Measurements from ENCODE around the gene OLFM1.

OLFM1 gene

DNA sequence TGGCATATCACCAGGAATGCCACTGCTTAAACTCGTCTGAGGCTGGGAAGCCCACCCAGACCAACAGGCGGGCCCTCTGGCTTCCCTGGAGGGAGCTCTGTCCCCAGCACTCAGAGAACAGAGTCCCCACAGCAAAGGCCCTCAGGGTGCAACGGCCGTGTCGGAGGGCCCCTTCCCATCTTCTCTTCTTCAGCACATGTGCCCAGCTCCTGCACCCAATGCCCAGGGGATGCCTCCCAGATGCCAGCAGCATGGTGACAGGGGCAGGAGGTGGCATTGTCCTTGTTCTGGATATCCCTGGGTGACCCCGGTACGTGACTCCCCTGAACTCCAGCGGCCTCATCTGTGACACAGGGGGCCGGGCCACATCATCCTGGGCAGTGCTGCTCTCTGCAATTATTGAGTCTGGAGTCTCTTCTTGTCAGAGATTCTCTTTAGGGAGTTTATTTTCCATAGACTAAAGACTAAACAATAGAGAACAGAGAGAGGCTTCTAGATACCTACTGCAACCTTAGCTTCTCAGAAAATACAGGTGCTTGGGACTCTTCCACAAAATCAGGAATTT lies 13.6 kb upstream of the OLFM1 start:
- no peaks in the 10 kb centered on the region for H3K4me1 ChIP-seq (ENCODE audit: low read depth, poor library complexity, severe bottlenecking)
- no peaks in the 10 kb centered on the region for H3K79me2 ChIP-seq (ENCODE audit: insufficient read depth, low read depth)
- H3K27ac ChIP-seq = no peak overlapping the region
- H4K20me1 ChIP-seq (ENCODE audit: insufficient read depth) = no peaks in the 10 kb centered on the region
- TF ChIP-seq, protein P1, sequence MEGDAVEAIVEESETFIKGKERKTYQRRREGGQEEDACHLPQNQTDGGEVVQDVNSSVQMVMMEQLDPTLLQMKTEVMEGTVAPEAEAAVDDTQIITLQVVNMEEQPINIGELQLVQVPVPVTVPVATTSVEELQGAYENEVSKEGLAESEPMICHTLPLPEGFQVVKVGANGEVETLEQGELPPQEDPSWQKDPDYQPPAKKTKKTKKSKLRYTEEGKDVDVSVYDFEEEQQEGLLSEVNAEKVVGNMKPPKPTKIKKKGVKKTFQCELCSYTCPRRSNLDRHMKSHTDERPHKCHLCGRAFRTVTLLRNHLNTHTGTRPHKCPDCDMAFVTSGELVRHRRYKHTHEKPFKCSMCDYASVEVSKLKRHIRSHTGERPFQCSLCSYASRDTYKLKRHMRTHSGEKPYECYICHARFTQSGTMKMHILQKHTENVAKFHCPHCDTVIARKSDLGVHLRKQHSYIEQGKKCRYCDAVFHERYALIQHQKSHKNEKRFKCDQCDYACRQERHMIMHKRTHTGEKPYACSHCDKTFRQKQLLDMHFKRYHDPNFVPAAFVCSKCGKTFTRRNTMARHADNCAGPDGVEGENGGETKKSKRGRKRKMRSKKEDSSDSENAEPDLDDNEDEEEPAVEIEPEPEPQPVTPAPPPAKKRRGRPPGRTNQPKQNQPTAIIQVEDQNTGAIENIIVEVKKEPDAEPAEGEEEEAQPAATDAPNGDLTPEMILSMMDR (conservative IDR thresholded peaks at IDR 0.05; ENCODE audit: low read depth, low read length) = no peak
- peaks cover 9% of the 10 kb centered on the region; the same call in 1 of the 2 replicates for H3K27me3 ChIP-seq (ENCODE audit: insufficient read depth, low read depth)
- H3K36me3 ChIP-seq (ENCODE audit: insufficient read depth) = no peaks in the 10 kb centered on the region
- H3K4me3 ChIP-seq (IDR thresholded peaks at IDR 0.05; ENCODE audit: insufficient read depth, low read depth, low read length) = no peak overlapping the region
- H2AFZ ChIP-seq (ENCODE audit: low read depth) = no peak overlapping the region
- H3K9ac ChIP-seq = no peak overlapping the region
- no peak overlapping the region for H3K4me2 ChIP-seq

GRCh38 chr9:135074354-135075233 lies 12.9 kb upstream of the OLFM1 start:
- H3K27ac ChIP-seq = no peak overlapping the region
- no peak overlapping the region for H3K4me3 ChIP-seq (IDR thresholded peaks at IDR 0.05; ENCODE audit: insufficient read depth, low read depth, low read length)
- no peak overlapping the region for H3K9ac ChIP-seq
- no peaks in the 10 kb centered on the region for H3K79me2 ChIP-seq (ENCODE audit: insufficient read depth, low read depth)
- H3K27me3 ChIP-seq (ENCODE audit: insufficient read depth, low read depth) = peaks cover 9% of the 10 kb centered on the region; the same call in 1 of the 2 replicates
- H3K36me3 ChIP-seq (ENCODE audit: insufficient read depth) = no peaks in the 10 kb centered on the region
- TF ChIP-seq, protein P1 (conservative IDR thresholded peaks at IDR 0.05; ENCODE audit: low read depth, low read length) = no peak
- no peaks in the 10 kb centered on the region for H3K4me1 ChIP-seq (ENCODE audit: low read depth, poor library complexity, severe bottlenecking)
- no peaks in the 10 kb centered on the region for H4K20me1 ChIP-seq (ENCODE audit: insufficient read depth)
- no peak overlapping the region for H3K4me2 ChIP-seq
- no peak overlapping the region for H2AFZ ChIP-seq (ENCODE audit: low read depth)

DNA sequence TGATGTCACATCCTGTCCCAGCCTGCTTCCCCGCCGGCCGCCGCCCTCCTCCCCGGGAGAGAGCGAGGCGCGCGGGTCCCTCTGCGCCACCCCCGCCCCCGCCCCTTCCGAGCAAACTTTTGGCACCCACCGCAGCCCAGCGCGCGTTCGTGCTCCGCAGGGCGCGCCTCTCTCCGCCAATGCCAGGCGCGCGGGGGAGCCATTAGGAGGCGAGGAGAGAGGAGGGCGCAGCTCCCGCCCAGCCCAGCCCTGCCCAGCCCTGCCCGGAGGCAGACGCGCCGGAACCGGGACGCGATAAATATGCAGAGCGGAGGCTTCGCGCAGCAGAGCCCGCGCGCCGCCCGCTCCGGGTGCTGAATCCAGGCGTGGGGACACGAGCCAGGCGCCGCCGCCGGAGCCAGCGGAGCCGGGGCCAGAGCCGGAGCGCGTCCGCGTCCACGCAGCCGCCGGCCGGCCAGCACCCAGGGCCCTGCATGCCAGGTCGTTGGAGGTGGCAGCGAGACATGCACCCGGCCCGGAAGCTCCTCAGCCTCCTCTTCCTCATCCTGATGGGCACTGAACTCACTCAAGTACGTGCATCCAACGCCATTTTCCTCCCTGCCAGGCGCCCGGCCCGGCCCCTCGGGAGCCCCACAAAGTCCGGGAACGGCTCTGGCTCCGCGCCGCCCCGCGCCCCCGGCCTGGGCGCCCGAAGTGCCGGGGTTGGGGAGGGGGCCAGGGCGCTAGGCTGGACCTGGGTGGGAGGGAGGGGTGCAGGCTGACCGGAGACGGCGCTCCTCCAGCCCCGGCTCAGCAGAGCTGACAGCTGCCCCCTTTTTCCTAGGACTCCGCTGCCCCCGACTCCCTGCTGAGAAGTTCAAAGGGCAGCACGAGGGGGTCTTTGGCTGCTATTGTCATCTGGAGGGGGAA lies 12.0 kb upstream of the OLFM1 start:
- no peaks in the 10 kb centered on the region for H4K20me1 ChIP-seq (ENCODE audit: insufficient read depth)
- H3K36me3 ChIP-seq (ENCODE audit: insufficient read depth) = no peaks in the 10 kb centered on the region
- no peak overlapping the region for H2AFZ ChIP-seq (ENCODE audit: low read depth)
- H3K4me3 ChIP-seq (IDR thresholded peaks at IDR 0.05; ENCODE audit: insufficient read depth, low read depth, low read length) = no peak overlapping the region
- H3K27ac ChIP-seq = no peak overlapping the region
- no peaks in the 10 kb centered on the region for H3K79me2 ChIP-seq (ENCODE audit: insufficient read depth, low read depth)
- H3K4me2 ChIP-seq = no peak overlapping the region
- peaks cover 11% of the 10 kb centered on the region; the same call in 1 of the 2 replicates for H3K27me3 ChIP-seq (ENCODE audit: insufficient read depth, low read depth)
- H3K4me1 ChIP-seq (ENCODE audit: low read depth, poor library complexity, severe bottlenecking) = no peaks in the 10 kb centered on the region
- TF ChIP-seq, protein P1 (conservative IDR thresholded peaks at IDR 0.05; ENCODE audit: low read depth, low read length) = no peak
- H3K9ac ChIP-seq = no peak overlapping the region

GRCh38 chr9:135076143-135076875 lies 11.2 kb upstream of the OLFM1 start:
- H3K4me2 ChIP-seq = no peak overlapping the region
- H3K4me3 ChIP-seq (IDR thresholded peaks at IDR 0.05; ENCODE audit: insufficient read depth, low read depth, low read length) = no peak overlapping the region
- no peaks in the 10 kb centered on the region for H3K79me2 ChIP-seq (ENCODE audit: insufficient read depth, low read depth)
- no peaks in the 10 kb centered on the region for H3K36me3 ChIP-seq (ENCODE audit: insufficient read depth)
- H3K27me3 ChIP-seq (ENCODE audit: insufficient read depth, low read depth) = peaks cover 15% of the 10 kb centered on the region; the same call in 1 of the 2 replicates
- no peak overlapping the region for H3K27ac ChIP-seq
- no peak overlapping the region for H3K9ac ChIP-seq
- TF ChIP-seq, protein P1 (conservative IDR thresholded peaks at IDR 0.05; ENCODE audit: low read depth, low read length) = no peak
- no peak overlapping the region for H2AFZ ChIP-seq (ENCODE audit: low read depth)
- no peaks in the 10 kb centered on the region for H4K20me1 ChIP-seq (ENCODE audit: insufficient read depth)
- H3K4me1 ChIP-seq (ENCODE audit: low read depth, poor library complexity, severe bottlenecking) = no peaks in the 10 kb centered on the region

Data from KMS-11 (cell line).